Ishikawa (cell line): ENCODE results near the gene EIF1AD.

Experiments used
- EP300 ChIP-seq: IDR thresholded peaks from 2 replicates; pipeline ENCODE4 v1.6.1; 2012; ENCODE audit warnings: borderline replicate concordance
- FOXM1 ChIP-seq: IDR thresholded peaks from 2 replicates; pipeline ENCODE4 v1.6.1; 2012; ENCODE audit warnings: low read depth, borderline replicate concordance
- NFIC ChIP-seq: IDR thresholded peaks from 2 replicates; pipeline ENCODE4 v1.6.1; 2012
- RAD21 ChIP-seq: IDR thresholded peaks from 2 replicates; pipeline ENCODE4 v1.6.1; 2012; ENCODE audit warnings: low read depth
- TAF1 ChIP-seq: IDR thresholded peaks from 2 replicates; pipeline ENCODE4 v1.6.1; 2012; ENCODE audit warnings: low read depth, mild to moderate bottlenecking
- TCF12 ChIP-seq: IDR thresholded peaks from 2 replicates; pipeline ENCODE4 v1.6.1; 2012; ENCODE audit warnings: low read depth
- TEAD4 ChIP-seq: IDR thresholded peaks from 2 replicates; pipeline ENCODE4 v1.6.1; 2012
- YY1 ChIP-seq: IDR thresholded peaks from 2 replicates; pipeline ENCODE4 v1.6.1; 2012; ENCODE audit warnings: low read depth
- TF ChIP-seq, protein P1 (sequence below): IDR thresholded peaks from 2 replicates; pipeline ENCODE4 v1.6.1; 2012; ENCODE audit warnings: low read depth, mild to moderate bottlenecking
- TF ChIP-seq, protein P2 (sequence below): IDR thresholded peaks from 2 replicates; pipeline ENCODE4 v1.6.1; 2012

DNA sequence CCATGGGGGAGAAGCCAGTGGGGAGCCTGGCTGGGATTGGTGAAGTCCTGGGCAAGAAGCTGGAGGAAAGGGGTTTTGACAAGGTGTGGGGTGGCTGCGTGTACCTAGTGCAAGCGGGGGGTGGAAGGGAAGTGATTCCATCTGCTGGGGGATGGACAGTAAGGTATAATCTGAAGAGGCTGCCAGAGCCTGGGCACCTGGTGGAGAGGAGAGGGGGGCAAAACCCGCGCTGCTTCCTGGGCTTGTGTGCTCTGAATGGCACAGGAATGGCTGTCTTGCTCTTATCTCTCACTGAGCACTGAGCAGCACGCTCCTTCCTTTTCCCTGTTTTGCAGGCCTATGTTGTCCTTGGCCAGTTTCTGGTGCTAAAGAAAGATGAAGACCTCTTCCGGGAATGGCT, 1.3 kb upstream of the EIF1AD start:
- TF ChIP-seq, protein P1, sequence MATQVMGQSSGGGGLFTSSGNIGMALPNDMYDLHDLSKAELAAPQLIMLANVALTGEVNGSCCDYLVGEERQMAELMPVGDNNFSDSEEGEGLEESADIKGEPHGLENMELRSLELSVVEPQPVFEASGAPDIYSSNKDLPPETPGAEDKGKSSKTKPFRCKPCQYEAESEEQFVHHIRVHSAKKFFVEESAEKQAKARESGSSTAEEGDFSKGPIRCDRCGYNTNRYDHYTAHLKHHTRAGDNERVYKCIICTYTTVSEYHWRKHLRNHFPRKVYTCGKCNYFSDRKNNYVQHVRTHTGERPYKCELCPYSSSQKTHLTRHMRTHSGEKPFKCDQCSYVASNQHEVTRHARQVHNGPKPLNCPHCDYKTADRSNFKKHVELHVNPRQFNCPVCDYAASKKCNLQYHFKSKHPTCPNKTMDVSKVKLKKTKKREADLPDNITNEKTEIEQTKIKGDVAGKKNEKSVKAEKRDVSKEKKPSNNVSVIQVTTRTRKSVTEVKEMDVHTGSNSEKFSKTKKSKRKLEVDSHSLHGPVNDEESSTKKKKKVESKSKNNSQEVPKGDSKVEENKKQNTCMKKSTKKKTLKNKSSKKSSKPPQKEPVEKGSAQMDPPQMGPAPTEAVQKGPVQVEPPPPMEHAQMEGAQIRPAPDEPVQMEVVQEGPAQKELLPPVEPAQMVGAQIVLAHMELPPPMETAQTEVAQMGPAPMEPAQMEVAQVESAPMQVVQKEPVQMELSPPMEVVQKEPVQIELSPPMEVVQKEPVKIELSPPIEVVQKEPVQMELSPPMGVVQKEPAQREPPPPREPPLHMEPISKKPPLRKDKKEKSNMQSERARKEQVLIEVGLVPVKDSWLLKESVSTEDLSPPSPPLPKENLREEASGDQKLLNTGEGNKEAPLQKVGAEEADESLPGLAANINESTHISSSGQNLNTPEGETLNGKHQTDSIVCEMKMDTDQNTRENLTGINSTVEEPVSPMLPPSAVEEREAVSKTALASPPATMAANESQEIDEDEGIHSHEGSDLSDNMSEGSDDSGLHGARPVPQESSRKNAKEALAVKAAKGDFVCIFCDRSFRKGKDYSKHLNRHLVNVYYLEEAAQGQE, result no peak
- TF ChIP-seq RAD21, result no peak
- no peak for TF ChIP-seq NFIC
- TF ChIP-seq, protein P2, sequence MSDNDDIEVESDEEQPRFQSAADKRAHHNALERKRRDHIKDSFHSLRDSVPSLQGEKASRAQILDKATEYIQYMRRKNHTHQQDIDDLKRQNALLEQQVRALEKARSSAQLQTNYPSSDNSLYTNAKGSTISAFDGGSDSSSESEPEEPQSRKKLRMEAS, result no peak
- no peak for TF ChIP-seq EP300
- no peak for TF ChIP-seq TAF1
- TF ChIP-seq YY1, result no peak
- no peak for TF ChIP-seq TEAD4
- TF ChIP-seq FOXM1, result no peak
- no peak for TF ChIP-seq TCF12
